Keratinocyte (primary cell): Measurements from ENCODE around the gene FAM193B. TPM values are rescaled to one million over a fixed set of nuclear protein-coding genes. Genes with fewer than 3 reads are reported as not detected.
A peak's percentile ranks its signal among the peaks of the same experiment; 100 is the strongest.

Source experiments
- DNase-seq: peaks from one replicate; pipeline ENCODE4 v3.0.0-alpha.2; 2011; ENCODE audit warnings: low read depth, missing footprints, low spot score
- FAIRE-seq: peaks from 2 replicates; lab custom pipeline; 2011; peaks lifted over from hg19 to GRCh38; lab: Jason Lieb, UNC
- H2AFZ ChIP-seq: 2 replicates; pipeline ENCODE4 v1.6.0; 2012; ENCODE audit warnings: low read length, control low read depth, inconsistent platforms; ENCODE audit not compliant: control insufficient read depth
- H3K27ac ChIP-seq: 2 replicates; pipeline ENCODE4 v1.5.1; 2011; ENCODE audit warnings: low read length; ENCODE audit not compliant: control insufficient read depth, insufficient read depth
- H3K27me3 ChIP-seq: 3 replicates; pipeline ENCODE4 v1.6.0; 2011; ENCODE audit warnings: low read length; ENCODE audit not compliant: control insufficient read depth, insufficient read depth; ENCODE audit errors: extremely low read depth
- H3K36me3 ChIP-seq, 2 experiments: 2 replicates in 1 of 2; 3 replicates in 1 of 2; pipeline ENCODE4 v1.5.1; 2011; ENCODE audit warnings: low read length in 2 of 2, mild to moderate bottlenecking in 1 of 2; ENCODE audit not compliant: control insufficient read depth in 2 of 2, insufficient read depth in 2 of 2; ENCODE audit errors: extremely low read depth in 1 of 2
- H3K4me1 ChIP-seq: 3 replicates; pipeline ENCODE4 v1.5.1; 2011; ENCODE audit warnings: low read length; ENCODE audit not compliant: control insufficient read depth, insufficient read depth; ENCODE audit errors: extremely low read depth
- H3K4me2 ChIP-seq: 3 replicates; pipeline ENCODE4 v1.6.0; 2011; ENCODE audit warnings: low read depth, low read length; ENCODE audit not compliant: control insufficient read depth, insufficient read depth; ENCODE audit errors: extremely low read depth
- H3K4me3 ChIP-seq, 3 experiments: fragments of 200-600 bp in 1 of 3; sonication (generic) in 1 of 3; 2 replicates in 2 of 3; 3 replicates in 1 of 3; pipeline ENCODE4 v1.5.1; 2011 to 2016; ENCODE audit warnings: low read length in 3 of 3, mild to moderate bottlenecking in 3 of 3, control low read depth in 2 of 3, inconsistent platforms in 1 of 3, low read depth in 1 of 3, mixed read lengths in 1 of 3, mixed run types in 1 of 3, moderate library complexity in 1 of 3; ENCODE audit not compliant: control insufficient read depth in 2 of 3, insufficient read depth in 2 of 3; ENCODE audit errors: extremely low read depth in 1 of 3
- H3K79me2 ChIP-seq: 2 replicates; pipeline ENCODE4 v1.6.0; 2012; ENCODE audit warnings: low read length; ENCODE audit not compliant: control insufficient read depth, insufficient read depth
- H3K9ac ChIP-seq: 3 replicates; pipeline ENCODE4 v1.6.0; 2011; ENCODE audit warnings: low read length; ENCODE audit not compliant: control insufficient read depth, insufficient read depth; ENCODE audit errors: extremely low read depth
- H3K9me1 ChIP-seq: 3 replicates; pipeline ENCODE4 v1.6.0; 2011; ENCODE audit warnings: low read length; ENCODE audit not compliant: control insufficient read depth, insufficient read depth; ENCODE audit errors: extremely low read depth
- H3K9me3 ChIP-seq: 2 replicates; pipeline ENCODE4 v1.5.1; 2012; ENCODE audit warnings: low read depth, low read length; ENCODE audit not compliant: control insufficient read depth
- H4K20me1 ChIP-seq: 3 replicates; pipeline ENCODE4 v1.6.0; 2011; ENCODE audit warnings: low read length; ENCODE audit not compliant: control insufficient read depth, insufficient read depth; ENCODE audit errors: extremely low read depth
- CTCF ChIP-seq, 3 experiments: IDR thresholded peaks in 1 of 3; conservative IDR thresholded peaks in 1 of 3; optimal IDR thresholded peaks in 1 of 3; 2 replicates in 2 of 3; 3 replicates in 1 of 3; pipeline versions ENCODE3 to v1.5.1; 2011; ENCODE audit warnings: low read length in 3 of 3, mild to moderate bottlenecking in 3 of 3, moderate library complexity in 2 of 3, control low read depth in 1 of 3, inconsistent platforms in 1 of 3; ENCODE audit not compliant: insufficient read depth in 2 of 3; ENCODE audit errors: extremely low read depth in 1 of 3
- EZH2 ChIP-seq: IDR thresholded peaks from one replicate; pipeline ENCODE4 v1.6.1; 2012; ENCODE audit warnings: inconsistent platforms, mild to moderate bottlenecking, low read length, moderate library complexity
- dilution Hi-C: fragments of 300-500 bp; cut with MboI; formaldehyde crosslinking; loops from one replicate; pipeline ENCODE4 v1.7.0; 2020; ENCODE audit warnings: low sequenced_read_pairs; ENCODE audit not compliant: extremely low pct_ligation_motif_present
- polyA plus RNA-seq, 5 experiments: library from polyadenylated mRNA; depleted of rRNA in 3 of 5; stranded (reverse) in 3 of 5; stranded (forward) in 1 of 5; unstranded in 1 of 5; fragments of >200 nt; gene quantifications; 1 replicate in 1 of 5; 2 replicates in 3 of 5; 3 replicates in 1 of 5; pipeline versions ENCODE4 v1.2.1 to v1.2.3, GENCODE V29; 2011 to 2012; ENCODE audit warnings: missing spikeins in 2 of 5, low read depth in 1 of 5, low replicate concordance in 1 of 5

Gene FAM193B
- polyA plus RNA-seq, 1 donor (not counting 4 experiments of a cell fraction or from before 2014, with no cell fraction given): 27.5 TPM

GRCh38 chr5:177591690-177592009 is 37.3 kb upstream of the FAM193B start:
- Histone ChIP-seq H2AFZ (peak overlapping the region; percentile 18), H3K27ac (no peak overlapping the region), H3K9me3 (no peaks in the 10 kb centered on the region), H4K20me1 (no peaks in the 10 kb centered on the region), H3K9me1 (no peaks in the 10 kb centered on the region), H3K36me3 (peaks cover 33% of the 10 kb centered on the region in 2 experiments), H3K9ac (peak overlapping the region; percentile 95), H3K4me1 (peaks cover 6% of the 10 kb centered on the region), H3K4me2 (peak overlapping the region; percentile 53), H3K79me2 (peaks cover 27% of the 10 kb centered on the region), H3K4me3 (peak overlapping the region in 2 of 3 experiments; percentile 83 to 89), H3K27me3 (no peaks in the 10 kb centered on the region)
- TF ChIP-seq EZH2 (no peak), CTCF (optimal IDR thresholded peaks at IDR 0.05 in 1 of 3, IDR thresholded peaks at IDR 0.05 in 1 of 3, conservative IDR thresholded peaks at IDR 0.05 in 1 of 3; ENCODE audit: extremely low read depth in 1 of 3, insufficient read depth in 2 of 3, low read length in 3 of 3) (no peak)
- FAIRE-seq (no peak), DNase-seq (no peak)
- dilution Hi-C loops: no loop called here

- no peak overlapping the region for H3K9ac ChIP-seq
- peaks cover 27% of the 10 kb centered on the region for H3K79me2 ChIP-seq
- no peaks in the 10 kb centered on the region for H3K9me1 ChIP-seq
- no peaks in the 10 kb centered on the region for H3K27me3 ChIP-seq
- FAIRE-seq (no peak), DNase-seq (no peak)
- no peaks in the 10 kb centered on the region for H3K9me3 ChIP-seq
- H3K4me2 ChIP-seq: no peak overlapping the region
- no peak overlapping the region for H2AFZ ChIP-seq
- dilution Hi-C loops: no loop called here
- peaks cover 6% of the 10 kb centered on the region for H3K4me1 ChIP-seq
- H3K4me3 ChIP-seq: no peak overlapping the region
- H4K20me1 ChIP-seq: no peaks in the 10 kb centered on the region
- H3K36me3 ChIP-seq: peaks cover 21 to 23% of the 10 kb centered on the region in 2 experiments
- no peak for TF ChIP-seq CTCF (optimal IDR thresholded peaks at IDR 0.05 in 1 of 3, IDR thresholded peaks at IDR 0.05 in 1 of 3, conservative IDR thresholded peaks at IDR 0.05 in 1 of 3; ENCODE audit: extremely low read depth in 1 of 3, insufficient read depth in 2 of 3, low read length in 3 of 3)
- TF ChIP-seq EZH2: no peak
- no peak overlapping the region for H3K27ac ChIP-seq
These were observed 36.0 kb upstream of the FAM193B start for GRCh38 chr5:177590406-177590805.
